Measurements from ENCODE around the gene RFX8. TPM values are rescaled to one million over a fixed set of nuclear protein-coding genes. Genes with fewer than 3 reads are reported as not detected.
A peak's percentile ranks its signal among the peaks of the same experiment; 100 is the strongest.

Gene RFX8
- total RNA-seq, 1 experiment from 2014 or later, result 0.77 TPM

DNA sequence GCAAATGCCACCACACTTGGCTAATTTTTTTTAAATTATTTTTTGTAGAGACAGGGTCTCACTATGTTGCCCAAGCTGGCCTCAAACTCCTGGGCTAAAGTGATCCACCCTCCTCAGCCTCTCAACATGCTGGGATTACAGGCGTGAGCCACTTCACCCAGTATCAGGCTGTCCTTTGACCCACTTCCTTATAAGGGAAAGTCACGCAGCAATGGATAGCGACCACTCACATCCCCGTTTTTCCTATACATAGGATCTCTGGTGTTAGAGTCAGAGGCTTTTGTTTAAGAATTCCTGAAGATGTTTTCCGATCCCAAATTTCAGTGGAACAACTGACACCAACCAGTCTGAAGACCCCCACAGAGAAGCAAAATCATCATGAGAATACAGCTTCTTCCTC, 41.4 kb upstream of the RFX8 start:
- TF ChIP-seq, protein P1, sequence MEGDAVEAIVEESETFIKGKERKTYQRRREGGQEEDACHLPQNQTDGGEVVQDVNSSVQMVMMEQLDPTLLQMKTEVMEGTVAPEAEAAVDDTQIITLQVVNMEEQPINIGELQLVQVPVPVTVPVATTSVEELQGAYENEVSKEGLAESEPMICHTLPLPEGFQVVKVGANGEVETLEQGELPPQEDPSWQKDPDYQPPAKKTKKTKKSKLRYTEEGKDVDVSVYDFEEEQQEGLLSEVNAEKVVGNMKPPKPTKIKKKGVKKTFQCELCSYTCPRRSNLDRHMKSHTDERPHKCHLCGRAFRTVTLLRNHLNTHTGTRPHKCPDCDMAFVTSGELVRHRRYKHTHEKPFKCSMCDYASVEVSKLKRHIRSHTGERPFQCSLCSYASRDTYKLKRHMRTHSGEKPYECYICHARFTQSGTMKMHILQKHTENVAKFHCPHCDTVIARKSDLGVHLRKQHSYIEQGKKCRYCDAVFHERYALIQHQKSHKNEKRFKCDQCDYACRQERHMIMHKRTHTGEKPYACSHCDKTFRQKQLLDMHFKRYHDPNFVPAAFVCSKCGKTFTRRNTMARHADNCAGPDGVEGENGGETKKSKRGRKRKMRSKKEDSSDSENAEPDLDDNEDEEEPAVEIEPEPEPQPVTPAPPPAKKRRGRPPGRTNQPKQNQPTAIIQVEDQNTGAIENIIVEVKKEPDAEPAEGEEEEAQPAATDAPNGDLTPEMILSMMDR (conservative IDR thresholded peaks at IDR 0.05; ENCODE audit: low read depth, low read length), result no peak
- TF ChIP-seq EZH2 (IDR thresholded peaks at IDR 0.05; ENCODE audit: low read length, unreplicated experiment), result no peak
- TF ChIP-seq EZH2phosphoT487 (IDR thresholded peaks at IDR 0.05; ENCODE audit: borderline replicate concordance, low read length), result no peak
- peak overlapping the region; percentile 100 for H3K27ac ChIP-seq (ENCODE audit: low read length)
- no peaks in the 10 kb centered on the region for H3K9me3 ChIP-seq (ENCODE audit: low read length)
- CTCF ChIA-PET, result no interaction called here
- peaks cover 9% of the 10 kb centered on the region for H3F3A ChIP-seq (ENCODE audit: low read length, unreplicated experiment)
- intact Hi-C loops (cut with micrococcal nuclease), result loop anchor here (5.0 kb wide), 3 partner anchors 54 to 366 kb away; no protein-coding TSS in a partner anchor
- no peak overlapping the region for H3K4me2 ChIP-seq (ENCODE audit: low read length)
- no peak overlapping the region for H3K4me3 ChIP-seq (ENCODE audit: low read length)
- H4K20me1 ChIP-seq (ENCODE audit: low read length), result no peaks in the 10 kb centered on the region
- DNase-seq (no peak), ATAC-seq (no peak)
- H3K9ac ChIP-seq (ENCODE audit: low read length), result peak overlapping the region; percentile 84
- H3K79me2 ChIP-seq (ENCODE audit: low read length), result no peaks in the 10 kb centered on the region
- no peaks in the 10 kb centered on the region for H3K27me3 ChIP-seq (ENCODE audit: low read length)
- no TSS peak for BruUV-seq (replicated peaks)
- H3K36me3 ChIP-seq (ENCODE audit: low read depth, low read length), result peaks cover 4% of the 10 kb centered on the region; the same call in 1 of the 2 replicates
- no peak overlapping the region for H2AFZ ChIP-seq (ENCODE audit: low read length)
- H3K9me2 ChIP-seq (replicated peaks; ENCODE audit: low read length), result no peaks in the 10 kb centered on the region
- POLR2A ChIA-PET (ENCODE audit: unreplicated experiment), result interaction anchor here (1.4 kb wide), 2 partner anchors 181 to 229 kb away, joined by 6 to 9 read pairs; partner anchors contain the start of gene MAP4K4
- H3K4me1 ChIP-seq (ENCODE audit: insufficient read depth, low read length), result peaks cover 53% of the 10 kb centered on the region

DNA sequence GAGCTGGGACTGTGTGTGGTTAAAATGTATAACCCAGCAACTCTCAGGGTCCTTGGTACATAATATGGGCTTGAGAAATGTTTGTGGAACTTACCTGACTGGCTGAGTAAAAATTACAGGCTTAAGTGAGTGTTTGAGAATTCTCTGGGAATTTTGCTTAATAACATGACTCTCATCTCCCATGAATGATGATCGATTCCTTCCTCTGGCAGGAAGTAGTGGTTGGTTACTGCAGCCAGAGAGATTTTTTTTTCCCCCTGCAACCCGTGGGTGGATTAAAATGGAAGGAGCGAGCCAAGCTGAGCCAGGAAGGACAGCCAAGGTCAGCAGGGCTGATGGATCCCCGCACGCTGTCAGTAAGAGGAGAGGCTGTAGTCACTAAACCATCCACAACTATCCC, 40.6 kb upstream of the RFX8 start:
- BruUV-seq (replicated peaks), result no TSS peak
- Histone ChIP-seq H3K4me2 (ENCODE audit: low read length) (no peak overlapping the region), H3K27ac (ENCODE audit: low read length) (peak overlapping the region; percentile 100), H3K4me1 (ENCODE audit: insufficient read depth, low read length) (peaks cover 47% of the 10 kb centered on the region), H3K9me3 (ENCODE audit: low read length) (no peaks in the 10 kb centered on the region), H3K79me2 (ENCODE audit: low read length) (no peaks in the 10 kb centered on the region), H3K27me3 (ENCODE audit: low read length) (no peaks in the 10 kb centered on the region), H2AFZ (ENCODE audit: low read length) (peak overlapping the region; percentile 41; the same call in 1 of the 2 replicates), H3K9me2 (replicated peaks; ENCODE audit: low read length) (no peaks in the 10 kb centered on the region), H4K20me1 (ENCODE audit: low read length) (no peaks in the 10 kb centered on the region), H3K4me3 (ENCODE audit: low read length) (no peak overlapping the region), H3K9ac (ENCODE audit: low read length) (peak overlapping the region; percentile 84), H3K36me3 (ENCODE audit: low read depth, low read length) (peaks cover 4% of the 10 kb centered on the region; the same call in 1 of the 2 replicates), H3F3A (ENCODE audit: low read length, unreplicated experiment) (peaks cover 9% of the 10 kb centered on the region)
- intact Hi-C loops (cut with micrococcal nuclease), result loop anchor here (5.0 kb wide), 3 partner anchors 53 to 367 kb away; no protein-coding TSS in a partner anchor
- ChIA-PET CTCF (no interaction called here), POLR2A (ENCODE audit: unreplicated experiment) (no interaction called here)
- ATAC-seq, result no peak
- no peak for TF ChIP-seq EZH2 (IDR thresholded peaks at IDR 0.05; ENCODE audit: low read length, unreplicated experiment)
- TF ChIP-seq, protein P1 (conservative IDR thresholded peaks at IDR 0.05; ENCODE audit: low read depth, low read length), result no peak
- no peak for TF ChIP-seq EZH2phosphoT487 (IDR thresholded peaks at IDR 0.05; ENCODE audit: borderline replicate concordance, low read length)
- DNase-seq, result peak; percentile 40

DNA sequence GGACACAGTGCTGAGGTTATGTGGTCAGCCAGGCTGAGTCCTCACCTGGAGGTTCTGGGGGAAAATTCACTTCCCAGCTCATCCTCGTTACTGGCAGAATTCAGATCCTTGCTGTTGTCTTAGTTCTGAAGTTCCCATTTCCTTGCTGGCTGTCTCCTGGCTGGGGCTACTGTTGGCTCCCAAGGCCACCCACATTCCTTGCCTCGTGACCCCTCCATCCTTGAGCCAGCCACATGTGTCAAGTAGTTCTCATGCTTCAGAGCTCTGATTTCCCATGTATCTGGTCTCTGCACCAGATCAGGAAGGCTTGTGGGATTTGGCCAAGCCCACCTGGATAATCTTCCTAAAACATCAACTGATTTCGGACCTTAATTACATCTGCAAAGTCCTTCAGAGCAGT, 38.1 kb upstream of the RFX8 start:
- H3K36me3 ChIP-seq (ENCODE audit: low read depth, low read length), result peaks cover 4% of the 10 kb centered on the region; the same call in 1 of the 2 replicates
- H2AFZ ChIP-seq (ENCODE audit: low read length), result no peak overlapping the region
- H3K79me2 ChIP-seq (ENCODE audit: low read length), result no peaks in the 10 kb centered on the region
- POLR2A ChIA-PET (ENCODE audit: unreplicated experiment), result no interaction called here
- intact Hi-C loops (cut with micrococcal nuclease), result no loop called here
- H3K4me1 ChIP-seq (ENCODE audit: insufficient read depth, low read length), result peaks cover 25% of the 10 kb centered on the region
- CTCF ChIA-PET, result no interaction called here
- no peaks in the 10 kb centered on the region for H3K27me3 ChIP-seq (ENCODE audit: low read length)
- H3K4me2 ChIP-seq (ENCODE audit: low read length), result no peak overlapping the region
- ATAC-seq (no peak), DNase-seq (no peak)
- no peaks in the 10 kb centered on the region for H3K9me2 ChIP-seq (replicated peaks; ENCODE audit: low read length)
- H4K20me1 ChIP-seq (ENCODE audit: low read length), result no peaks in the 10 kb centered on the region
- no peak overlapping the region for H3K9ac ChIP-seq (ENCODE audit: low read length)
- no TSS peak for BruUV-seq (replicated peaks)
- H3F3A ChIP-seq (ENCODE audit: low read length, unreplicated experiment), result peaks cover 4% of the 10 kb centered on the region
- no peak overlapping the region for H3K27ac ChIP-seq (ENCODE audit: low read length)
- no peak overlapping the region for H3K4me3 ChIP-seq (ENCODE audit: low read length)
- no peaks in the 10 kb centered on the region for H3K9me3 ChIP-seq (ENCODE audit: low read length)
- TF ChIP-seq EZH2phosphoT487 (IDR thresholded peaks at IDR 0.05; ENCODE audit: borderline replicate concordance, low read length) (no peak), EZH2 (IDR thresholded peaks at IDR 0.05; ENCODE audit: low read length, unreplicated experiment) (no peak)
- TF ChIP-seq, protein P1 (conservative IDR thresholded peaks at IDR 0.05; ENCODE audit: low read depth, low read length), result no peak

All from PC-3 (cell line).